Thyroid gland (tissue), 4 donors: ENCODE data around the gene NIT2. TPM values are rescaled to one million over a fixed set of nuclear protein-coding genes. Genes with fewer than 3 reads are reported as not detected.

Source experiments
- DNase-seq, 2 donors: peaks; one replicate each; pipeline ENCODE4 v3.0.0-alpha.2; 2019
- H3K27ac ChIP-seq, 3 donors: fragments of 200-600 bp; sonication (generic); 1 replicate in 2 of 3; 2 replicates in 1 of 3; pipeline ENCODE4 v1.5.1; 2016 to 2019; ENCODE audit warnings: mild to moderate bottlenecking in 1 of 3, moderate library complexity in 1 of 3
- H3K27me3 ChIP-seq: fragments of 200-600 bp; sonication (generic); one replicate; pipeline ENCODE4 v1.5.1; 2019
- H3K36me3 ChIP-seq, 2 donors: fragments of 200-600 bp; sonication (generic); one replicate each; pipeline ENCODE4 v1.5.1; 2016 to 2019
- H3K4me1 ChIP-seq, 2 donors: fragments of 200-600 bp; sonication (generic); one replicate each; pipeline ENCODE4 v1.5.1; 2017 to 2019
- H3K4me3 ChIP-seq, 3 donors: fragments of 200-600 bp; sonication (generic); replicated peaks in 1 of 3; 1 replicate in 2 of 3; 2 replicates in 1 of 3; pipeline ENCODE4 v1.5.1; 2016; ENCODE audit warnings: mild to moderate bottlenecking in 1 of 3
- H3K9me3 ChIP-seq: fragments of 200-600 bp; sonication (generic); one replicate; pipeline ENCODE4 v1.5.1; 2017
- POLR2A ChIP-seq, 2 donors: fragments of 450-650 bp; IDR thresholded peaks; one replicate each; pipeline ENCODE4 v1.6.1; 2017; ENCODE audit warnings: antibody characterized with exemption in 2 of 2, mild to moderate bottlenecking in 2 of 2, moderate library complexity in 1 of 2
- WGBS, 2 donors: methylation state at CpG; one replicate each; pipeline ENCODE4 v1.1.5; 2017; 5-methylcytosine and 5-hydroxymethylcytosine counted together
- intact Hi-C: fragments of 100-400 bp; cut with DNase I; formaldehyde crosslinking; loops from one replicate; pipeline ENCODE4 v1.15.1; 2023
- total RNA-seq, 4 donors: library from RNA; depleted of rRNA; stranded (reverse); fragments of >200 nt; gene quantifications; one replicate each; pipeline ENCODE4 v1.2.3, GENCODE V29; 2016
- TF ChIP-seq, protein P1 (sequence below), 6 experiments: fragments of 200-600 bp in 3 of 6; fragments of 450-650 bp in 3 of 6; sonication (generic) in 3 of 6; IDR thresholded peaks; one replicate each; pipeline ENCODE4 v1.5.1; 2016 to 2019; ENCODE audit warnings: antibody characterized with exemption in 6 of 6, mild to moderate bottlenecking in 2 of 6, inconsistent platforms in 1 of 6, moderate library complexity in 1 of 6

NIT2 gene
- total RNA-seq, 4 donors from 2014 or later = 38.3 to 59.3 (median 48.8) TPM

- peaks cover 8 to 20% of the 10 kb centered on the region in 2 donors for H3K36me3 ChIP-seq
- DNase-seq = no peak
- WGBS, 2 donors = 95 to 97% methylated on average over 4 of the region's 4 CpGs
These were observed 26.4 kb downstream of the NIT2 start for GRCh38 chr3:100360757-100361496.

DNA sequence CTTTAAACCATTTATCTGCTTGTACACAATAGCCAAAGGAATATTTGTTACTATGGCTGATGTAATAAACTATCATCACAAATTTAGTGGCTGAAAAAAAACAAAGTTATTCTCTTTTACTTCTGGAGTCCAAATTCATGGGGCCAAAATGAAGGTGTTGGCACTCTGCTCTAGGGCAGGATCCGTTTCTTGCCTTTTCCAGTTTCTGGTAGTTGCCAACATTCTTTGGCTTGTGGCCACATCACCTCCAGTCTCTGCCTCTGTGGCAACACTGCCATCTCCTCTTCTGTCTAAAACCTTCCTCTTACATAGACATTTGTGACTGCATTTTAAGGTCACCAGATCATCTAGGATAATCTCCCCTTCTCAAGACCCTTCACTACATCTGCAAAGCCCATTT is 27.3 kb downstream of the NIT2 start:
- 67 to 94% methylated on average over 1 of the region's 1 CpG for WGBS, 2 donors
- peaks cover 3 to 16% of the 10 kb centered on the region in 2 donors for H3K36me3 ChIP-seq

More at GRCh38 chr3:100360757-100361496, 26.4 kb downstream of the NIT2 start:
- TF ChIP-seq POLR2A (IDR thresholded peaks at IDR 0.05) = no peak
- TF ChIP-seq, protein P1, sequence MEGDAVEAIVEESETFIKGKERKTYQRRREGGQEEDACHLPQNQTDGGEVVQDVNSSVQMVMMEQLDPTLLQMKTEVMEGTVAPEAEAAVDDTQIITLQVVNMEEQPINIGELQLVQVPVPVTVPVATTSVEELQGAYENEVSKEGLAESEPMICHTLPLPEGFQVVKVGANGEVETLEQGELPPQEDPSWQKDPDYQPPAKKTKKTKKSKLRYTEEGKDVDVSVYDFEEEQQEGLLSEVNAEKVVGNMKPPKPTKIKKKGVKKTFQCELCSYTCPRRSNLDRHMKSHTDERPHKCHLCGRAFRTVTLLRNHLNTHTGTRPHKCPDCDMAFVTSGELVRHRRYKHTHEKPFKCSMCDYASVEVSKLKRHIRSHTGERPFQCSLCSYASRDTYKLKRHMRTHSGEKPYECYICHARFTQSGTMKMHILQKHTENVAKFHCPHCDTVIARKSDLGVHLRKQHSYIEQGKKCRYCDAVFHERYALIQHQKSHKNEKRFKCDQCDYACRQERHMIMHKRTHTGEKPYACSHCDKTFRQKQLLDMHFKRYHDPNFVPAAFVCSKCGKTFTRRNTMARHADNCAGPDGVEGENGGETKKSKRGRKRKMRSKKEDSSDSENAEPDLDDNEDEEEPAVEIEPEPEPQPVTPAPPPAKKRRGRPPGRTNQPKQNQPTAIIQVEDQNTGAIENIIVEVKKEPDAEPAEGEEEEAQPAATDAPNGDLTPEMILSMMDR (IDR thresholded peaks at IDR 0.05) = no peak
- Histone ChIP-seq H3K9me3 (no peaks in the 10 kb centered on the region), H3K4me3 (no peak overlapping the region), H3K4me1 (peaks cover 0 to 6% of the 10 kb centered on the region in 2 donors), H3K27me3 (no peaks in the 10 kb centered on the region), H3K27ac (no peak overlapping the region)
- intact Hi-C loops = no loop called here

GRCh38 chr3:100364421-100364820 is 29.9 kb downstream of the NIT2 start:
- TF ChIP-seq, protein P1 (IDR thresholded peaks at IDR 0.05) = no peak
- no peak for TF ChIP-seq POLR2A (IDR thresholded peaks at IDR 0.05)
- intact Hi-C loops = no loop called here
- peaks cover 3 to 16% of the 10 kb centered on the region in 2 donors for H3K36me3 ChIP-seq

More for the DNA sequence above, 27.3 kb downstream of the NIT2 start:
- TF ChIP-seq POLR2A (IDR thresholded peaks at IDR 0.05) = no peak
- TF ChIP-seq, protein P1 (IDR thresholded peaks at IDR 0.05) = no peak
- intact Hi-C loops = no loop called here
- no peak for DNase-seq
- Histone ChIP-seq H3K4me3 (no peak overlapping the region), H3K27me3 (no peaks in the 10 kb centered on the region), H3K27ac (no peak overlapping the region), H3K9me3 (no peaks in the 10 kb centered on the region), H3K4me1 (peaks cover 0 to 6% of the 10 kb centered on the region in 2 donors)

GRCh38 chr3:100366424-100366823 is 31.9 kb downstream of the NIT2 start:
- WGBS, 2 donors = 81 to 89% methylated on average over 2 of the region's 2 CpGs
- Histone ChIP-seq H3K27ac (no peak overlapping the region), H3K27me3 (no peaks in the 10 kb centered on the region), H3K4me3 (no peak overlapping the region), H3K36me3 (peaks cover 3 to 20% of the 10 kb centered on the region in 2 donors), H3K4me1 (no peaks in the 10 kb centered on the region), H3K9me3 (no peaks in the 10 kb centered on the region)
- no peak for TF ChIP-seq POLR2A (IDR thresholded peaks at IDR 0.05)
- TF ChIP-seq, protein P1 (IDR thresholded peaks at IDR 0.05) = no peak
- intact Hi-C loops = no loop called here
- no peak for DNase-seq

More at GRCh38 chr3:100364421-100364820, 29.9 kb downstream of the NIT2 start:
- no peak for DNase-seq
- no peak overlapping the region for H3K27ac ChIP-seq
- no peaks in the 10 kb centered on the region for H3K4me1 ChIP-seq
- no peaks in the 10 kb centered on the region for H3K9me3 ChIP-seq
- no peaks in the 10 kb centered on the region for H3K27me3 ChIP-seq
- 95 to 96% methylated on average over 3 of the region's 3 CpGs for WGBS, 2 donors
- no peak overlapping the region for H3K4me3 ChIP-seq

- Histone ChIP-seq H3K4me3 (no peak overlapping the region), H3K36me3 (peaks cover 11 to 27% of the 10 kb centered on the region in 2 donors), H3K4me1 (no peaks in the 10 kb centered on the region), H3K27me3 (no peaks in the 10 kb centered on the region), H3K27ac (no peak overlapping the region), H3K9me3 (no peaks in the 10 kb centered on the region)
- WGBS, 2 donors = 82 to 84% methylated on average over 8 of the region's 8 CpGs
- DNase-seq = no peak
- TF ChIP-seq, protein P1 (IDR thresholded peaks at IDR 0.05) = no peak
- TF ChIP-seq POLR2A (IDR thresholded peaks at IDR 0.05) = no peak
- intact Hi-C loops = no loop called here
These were observed 33.9 kb downstream of the NIT2 start for GRCh38 chr3:100368441-100368840.
